GM18517 (cell line): Measurements from ENCODE around the gene ASIP.
"Not testable (repeated sequence)": the region's sequence is repeated elsewhere in the genome, so short reads cannot be mapped to it uniquely, and the experiment has no call there.

Experiments
- ATAC-seq: cut with Tn5 transposase; IDR thresholded peaks from one replicate; pipeline ENCODE4 v1.9.1; 2021; ENCODE audit warnings: mild to moderate bottlenecking, moderate library complexity; ENCODE audit not compliant: unreplicated experiment

The ASIP gene

DNA sequence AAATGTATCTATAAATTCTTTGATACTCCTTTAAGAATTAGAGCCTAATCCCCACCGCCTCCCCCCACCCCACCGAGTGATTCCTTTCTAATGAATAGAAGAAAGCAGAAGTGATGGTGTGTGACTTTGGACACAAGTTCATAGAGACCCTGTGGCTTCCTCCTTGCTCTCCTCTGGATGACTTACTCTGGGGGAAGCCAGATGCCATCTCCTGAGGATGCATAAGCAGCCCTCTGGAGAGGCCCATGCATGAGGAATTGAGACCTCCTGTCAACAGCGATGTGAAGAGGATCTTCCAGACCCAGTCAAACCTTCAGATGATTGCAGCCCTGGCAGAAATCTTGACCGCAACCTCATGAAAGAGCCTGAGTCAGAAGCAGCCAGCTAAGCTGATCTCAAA, 40.8 kb downstream of the ASIP start:
- ATAC-seq = no peak

DNA sequence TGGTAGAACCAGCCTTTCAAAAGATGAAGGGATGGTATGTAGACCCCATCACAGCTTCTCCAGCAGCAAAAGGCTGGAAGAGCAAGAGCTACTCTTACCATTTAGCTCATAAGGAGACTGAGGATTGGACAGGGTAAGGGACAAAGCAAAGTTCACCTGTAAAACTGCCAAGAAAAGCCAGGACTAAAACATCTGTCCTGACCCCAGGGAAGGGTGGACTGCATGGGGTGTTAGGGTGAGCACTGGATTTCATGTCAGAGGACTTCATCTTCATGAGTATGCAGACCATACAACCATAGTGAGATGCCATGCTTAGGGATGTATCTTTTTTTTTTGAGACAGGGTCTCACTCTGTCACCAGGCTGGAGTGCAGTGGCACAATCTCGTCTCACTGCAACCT, 42.6 kb downstream of the ASIP start:
- ATAC-seq = no peak

DNA sequence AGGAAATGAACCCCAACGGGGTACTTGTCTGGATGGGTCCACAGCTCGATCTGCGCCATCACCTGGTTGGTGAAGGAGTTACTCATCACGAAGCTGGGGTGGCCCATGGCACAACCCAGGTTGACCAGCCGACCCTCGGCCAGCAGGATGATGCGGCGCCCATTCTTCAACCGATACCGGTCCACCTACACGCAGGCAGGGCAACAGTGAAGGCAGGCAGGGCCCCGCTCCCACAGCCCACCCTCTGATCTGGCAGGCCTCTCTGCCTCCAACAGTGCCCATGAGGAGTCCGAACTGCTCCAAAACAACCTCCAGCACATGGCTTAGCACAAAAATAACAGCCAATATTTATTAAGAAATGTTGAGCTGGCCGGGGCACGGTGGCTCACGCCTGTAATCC, 44.2 kb downstream of the ASIP start:
- no peak for ATAC-seq

DNA sequence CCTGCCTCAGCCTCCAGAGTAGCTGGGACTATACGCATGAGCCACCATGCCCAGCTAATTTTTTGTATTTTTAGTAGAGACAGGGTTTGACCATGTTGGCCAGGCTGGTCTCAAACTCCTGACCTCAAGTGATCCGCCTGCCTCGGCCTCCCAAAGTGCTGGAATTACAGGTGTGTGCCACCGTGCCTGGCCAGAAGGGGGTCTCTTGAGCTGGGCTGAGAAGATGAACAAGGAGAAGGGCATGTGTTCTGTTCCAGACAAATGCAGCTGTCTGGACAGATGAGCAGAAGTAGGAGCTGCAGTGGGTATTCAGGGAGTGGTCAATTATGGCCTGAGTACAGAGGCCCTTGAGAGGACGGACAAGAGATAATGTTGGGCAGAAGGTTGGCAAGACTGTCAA, 46.3 kb downstream of the ASIP start:
- not testable (repeated sequence) for ATAC-seq

DNA sequence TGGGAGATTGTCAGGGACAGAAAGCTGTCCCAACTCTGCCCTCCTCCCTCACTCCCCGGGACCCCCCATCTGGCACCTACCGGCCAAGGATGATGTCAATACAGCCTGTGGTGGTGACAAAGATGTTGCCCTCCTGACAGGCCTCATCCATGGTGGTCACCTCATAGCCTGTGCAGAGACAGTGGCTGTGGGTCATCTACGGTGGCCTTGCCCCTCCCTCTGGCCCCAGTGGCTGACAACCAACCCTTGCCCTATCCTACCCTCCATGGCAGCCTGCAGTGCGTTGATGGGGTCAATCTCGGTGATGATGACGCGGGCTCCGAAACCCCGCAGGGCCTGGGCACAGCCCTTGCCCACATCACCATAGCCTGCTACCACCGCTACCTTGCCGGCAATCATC, 49.2 kb downstream of the ASIP start:
- no peak for ATAC-seq

GRCh38 chr20:34292496-34292895, 51.3 kb downstream of the ASIP start:
- ATAC-seq = no peak

- no peak for ATAC-seq
These were observed 51.9 kb downstream of the ASIP start for GRCh38 chr20:34293119-34293518.

GRCh38 chr20:34293589-34293988, 52.4 kb downstream of the ASIP start:
- no peak for ATAC-seq

DNA sequence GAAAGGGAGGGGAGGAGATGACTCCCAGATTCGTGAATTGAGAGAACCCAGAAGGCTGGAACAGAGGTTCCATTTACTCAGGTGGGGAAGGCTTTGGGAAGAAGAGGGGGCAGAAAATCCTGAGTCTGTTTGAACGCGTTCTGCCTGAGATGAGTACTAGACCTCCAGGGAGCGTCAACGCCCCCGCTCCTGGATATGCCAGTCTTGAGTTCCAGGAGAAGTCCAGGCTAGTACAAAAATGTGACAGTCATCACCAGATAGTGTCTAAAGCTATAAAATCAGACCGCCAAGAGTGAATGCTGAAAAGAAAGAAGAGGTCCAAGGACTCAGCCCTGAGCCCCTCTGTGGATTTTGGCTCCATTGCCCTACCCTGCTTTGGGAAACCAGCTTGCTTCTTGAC, 53.3 kb downstream of the ASIP start:
- ATAC-seq = no peak

GRCh38 chr20:34295284-34295683, 54.1 kb downstream of the ASIP start:
- no peak for ATAC-seq

GRCh38 chr20:34296468-34296867, 55.2 kb downstream of the ASIP start:
- no peak for ATAC-seq

DNA sequence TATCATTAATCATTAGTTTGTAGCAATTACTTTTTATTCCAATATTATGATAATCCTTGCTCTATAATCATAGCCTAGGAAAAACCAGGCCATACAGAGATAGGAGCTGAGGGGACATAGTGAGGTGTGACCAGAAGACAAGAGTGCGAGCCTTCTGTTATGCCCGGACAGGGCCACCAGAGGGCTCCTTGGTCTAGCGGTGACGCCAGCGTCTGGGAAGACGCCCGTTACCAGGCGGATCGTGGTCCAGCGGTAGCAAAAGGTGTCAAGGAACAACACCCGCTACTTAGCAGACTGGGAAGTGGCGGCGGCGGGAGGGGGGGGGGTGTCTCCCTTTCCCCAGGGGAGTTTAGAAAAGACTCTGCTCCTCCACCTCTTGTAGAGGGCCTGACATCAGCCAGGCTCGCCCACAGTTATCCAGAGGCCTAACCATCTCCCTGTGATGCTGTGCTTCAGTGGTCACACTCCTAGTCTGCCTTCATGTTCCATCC, 57.1 kb downstream of the ASIP start:
- not testable (repeated sequence) for ATAC-seq

GRCh38 chr20:34299556-34300255, 58.5 kb downstream of the ASIP start:
- ATAC-seq = no peak

DNA sequence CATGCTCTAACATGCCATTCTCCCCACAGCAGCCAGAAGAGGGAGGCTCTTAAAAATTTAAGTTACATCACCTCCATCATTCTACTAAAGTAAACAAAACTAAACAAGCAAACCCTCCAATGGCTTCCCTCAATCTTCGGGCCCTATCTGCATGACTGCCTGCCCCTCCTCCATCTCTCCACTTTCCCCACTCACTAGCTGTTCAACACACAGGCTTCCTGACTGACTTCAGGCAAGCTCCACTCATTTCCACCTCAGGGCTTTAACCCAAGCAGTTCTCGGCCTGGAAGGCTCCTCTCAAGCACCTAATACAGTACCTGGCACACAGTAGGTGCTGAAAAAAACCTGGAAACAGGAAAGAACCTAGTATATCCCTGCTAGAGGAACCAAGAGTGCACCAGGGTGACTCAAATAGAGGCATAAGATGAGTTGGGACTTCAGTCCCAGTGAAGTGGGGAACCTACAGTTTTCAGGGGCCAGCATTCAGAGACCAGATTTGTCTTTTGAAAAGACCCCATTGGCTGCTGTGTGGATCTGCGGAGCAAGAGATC, 59.1 kb downstream of the ASIP start:
- no peak for ATAC-seq

DNA sequence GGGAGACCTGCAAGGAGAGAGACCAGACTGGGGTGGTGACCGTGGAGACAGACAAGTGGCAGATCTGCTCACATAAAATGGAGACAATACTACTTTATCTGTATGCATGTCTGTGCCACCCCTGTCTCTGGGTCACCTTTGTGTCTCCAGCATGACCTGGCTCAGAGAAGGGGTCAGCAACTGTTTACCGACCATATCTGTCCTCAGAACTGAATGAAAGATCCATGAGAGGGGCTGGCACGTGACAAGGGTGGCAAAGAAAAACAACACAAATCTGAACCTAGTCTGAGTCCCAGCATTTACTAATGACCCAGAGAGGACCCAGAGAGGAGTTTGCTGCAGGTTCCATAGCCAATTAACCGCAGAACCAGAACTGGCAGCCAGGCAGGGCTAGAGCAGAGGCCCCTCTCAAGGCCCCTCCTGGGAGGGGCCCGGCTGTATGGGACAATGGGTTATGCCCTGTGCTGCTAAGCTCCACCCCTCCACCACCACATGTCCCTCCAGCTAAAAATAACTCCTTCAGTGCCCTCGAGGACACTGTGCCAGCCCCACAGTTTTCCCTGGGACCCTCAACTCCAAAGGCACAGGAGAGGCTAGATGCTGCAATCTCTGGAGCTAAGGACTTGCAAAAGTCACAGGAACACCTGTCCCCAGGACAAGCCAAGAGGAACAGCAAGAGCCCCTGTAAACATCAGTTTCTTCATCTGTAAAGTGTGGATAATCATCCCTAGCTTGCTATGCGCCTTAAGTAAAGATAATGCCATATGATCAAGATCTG, 59.8 kb downstream of the ASIP start:
- ATAC-seq = no peak

DNA sequence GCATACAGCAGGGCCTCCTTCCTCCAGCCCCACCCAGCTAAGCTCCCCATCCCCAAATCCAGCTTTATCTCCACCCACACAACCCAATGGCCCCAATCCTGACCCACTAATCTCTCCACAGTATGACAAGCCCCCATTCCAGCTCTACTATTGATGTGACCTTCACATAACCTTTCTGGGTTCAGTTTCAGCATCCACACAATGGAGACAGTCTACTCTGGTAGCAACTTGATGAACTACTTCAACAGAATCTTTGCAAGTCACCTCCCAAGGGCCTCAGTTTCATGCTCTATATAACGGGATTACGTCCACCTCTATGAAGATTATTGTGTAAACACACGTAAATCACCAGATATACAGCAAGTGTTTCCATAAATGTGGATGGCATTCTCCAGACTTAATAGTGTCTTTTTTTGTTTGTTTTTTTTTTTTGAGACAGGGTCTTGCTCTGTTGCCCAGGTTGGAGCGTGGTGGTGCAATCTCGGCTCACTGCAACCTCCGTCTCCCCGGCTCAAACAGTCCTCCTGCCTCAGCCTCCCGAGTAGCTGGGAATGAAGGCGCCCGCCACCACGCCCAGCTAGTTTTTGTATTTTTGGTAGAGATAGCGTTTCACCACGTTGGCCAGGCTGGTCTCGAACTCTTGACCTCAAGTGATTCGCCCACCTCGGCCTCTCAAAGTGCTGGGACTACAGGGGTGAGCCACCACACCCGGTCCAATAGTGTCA, 60.5 kb downstream of the ASIP start:
- ATAC-seq = no peak

- no peak for ATAC-seq
These were observed 61.1 kb downstream of the ASIP start for GRCh38 chr20:34302312-34302722.

DNA sequence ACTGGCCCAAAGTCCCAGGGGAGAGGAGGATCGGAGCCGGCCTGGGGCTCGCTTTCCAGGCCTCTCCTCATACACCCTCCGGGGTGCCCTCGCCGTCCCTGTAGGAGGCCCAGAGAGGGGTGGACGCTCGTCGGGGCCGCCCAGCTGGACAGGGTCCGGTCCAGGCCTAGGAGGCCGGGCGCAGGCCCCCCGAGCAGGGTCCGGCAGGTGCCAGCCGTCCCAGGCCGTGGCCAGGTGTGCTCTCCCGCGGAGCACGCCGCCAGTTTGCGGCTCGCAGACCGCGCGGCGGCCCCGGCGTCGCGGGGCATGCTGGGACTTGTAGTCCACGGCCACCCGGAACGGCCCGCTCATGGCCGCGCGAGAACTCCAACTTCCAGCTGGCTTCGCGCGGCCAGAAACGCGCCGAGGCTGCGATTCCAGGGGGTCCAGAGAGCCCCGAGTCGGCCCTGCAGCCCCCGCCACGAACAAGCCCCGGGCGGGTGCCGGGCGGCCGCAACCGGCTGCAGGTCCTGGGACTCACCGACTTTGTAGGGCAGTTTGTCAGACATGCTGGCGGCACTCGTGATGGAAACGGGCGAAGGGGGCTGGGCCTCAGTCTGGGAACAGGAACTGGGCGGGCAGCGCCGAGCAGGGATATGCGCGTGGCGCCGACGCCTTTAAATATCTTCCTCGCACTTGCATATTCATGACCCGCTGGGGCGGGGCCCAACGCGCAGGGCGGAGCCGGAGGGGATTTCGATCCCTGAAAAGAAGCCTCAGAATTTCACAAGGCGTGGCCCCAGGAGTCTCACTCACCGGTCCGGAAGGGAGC, 61.7 kb downstream of the ASIP start, which contains the start of gene AHCY:
TSS of gene AHCY (minus strand) at position 633 of the 811 bp plus-strand sequence. CDS start at position 548, 85 bp downstream.
- peak; percentile 88 for ATAC-seq

- no peak for ATAC-seq
These were observed 64.4 kb downstream of the ASIP start for GRCh38 chr20:34305333-34306230.
